IPS-20b (cell line): ENCODE measurements around the gene RNF186.
A peak's percentile ranks its signal among the peaks of the same experiment; 100 is the strongest.
"Not testable (repeated sequence)": the region's sequence is repeated elsewhere in the genome, so short reads cannot be mapped to it uniquely, and the experiment has no call there.

ENCODE experiments used
- H3K27ac ChIP-seq: one replicate; pipeline ENCODE4 v1.5.1; 2013; ENCODE audit warnings: low read length
- H3K27me3 ChIP-seq: 2 replicates; pipeline ENCODE4 v1.6.1; 2013; ENCODE audit warnings: mild to moderate bottlenecking, low read length, inconsistent platforms; ENCODE audit not compliant: insufficient read depth
- H3K36me3 ChIP-seq: 2 replicates; pipeline ENCODE4 v1.6.1; 2013; ENCODE audit warnings: low read depth, mild to moderate bottlenecking, inconsistent platforms, low read length, moderate library complexity; ENCODE audit not compliant: insufficient read depth
- H3K4me1 ChIP-seq: 2 replicates; pipeline ENCODE4 v1.6.1; 2013; ENCODE audit warnings: mild to moderate bottlenecking, control low read depth, inconsistent platforms, low read length, moderate library complexity; ENCODE audit not compliant: insufficient read depth
- H3K4me3 ChIP-seq: 2 replicates; pipeline ENCODE4 v1.5.1; 2013; ENCODE audit warnings: mild to moderate bottlenecking, low read length, inconsistent platforms
- H3K9ac ChIP-seq: 2 replicates; pipeline ENCODE4 v1.6.1; 2013; ENCODE audit warnings: low read depth, mild to moderate bottlenecking, inconsistent platforms, low read length, moderate library complexity
- H3K9me3 ChIP-seq: 2 replicates; pipeline ENCODE4 v1.6.1; 2013; ENCODE audit warnings: mild to moderate bottlenecking, low read depth, low read length, inconsistent platforms; ENCODE audit not compliant: insufficient read depth

The RNF186 gene

DNA sequence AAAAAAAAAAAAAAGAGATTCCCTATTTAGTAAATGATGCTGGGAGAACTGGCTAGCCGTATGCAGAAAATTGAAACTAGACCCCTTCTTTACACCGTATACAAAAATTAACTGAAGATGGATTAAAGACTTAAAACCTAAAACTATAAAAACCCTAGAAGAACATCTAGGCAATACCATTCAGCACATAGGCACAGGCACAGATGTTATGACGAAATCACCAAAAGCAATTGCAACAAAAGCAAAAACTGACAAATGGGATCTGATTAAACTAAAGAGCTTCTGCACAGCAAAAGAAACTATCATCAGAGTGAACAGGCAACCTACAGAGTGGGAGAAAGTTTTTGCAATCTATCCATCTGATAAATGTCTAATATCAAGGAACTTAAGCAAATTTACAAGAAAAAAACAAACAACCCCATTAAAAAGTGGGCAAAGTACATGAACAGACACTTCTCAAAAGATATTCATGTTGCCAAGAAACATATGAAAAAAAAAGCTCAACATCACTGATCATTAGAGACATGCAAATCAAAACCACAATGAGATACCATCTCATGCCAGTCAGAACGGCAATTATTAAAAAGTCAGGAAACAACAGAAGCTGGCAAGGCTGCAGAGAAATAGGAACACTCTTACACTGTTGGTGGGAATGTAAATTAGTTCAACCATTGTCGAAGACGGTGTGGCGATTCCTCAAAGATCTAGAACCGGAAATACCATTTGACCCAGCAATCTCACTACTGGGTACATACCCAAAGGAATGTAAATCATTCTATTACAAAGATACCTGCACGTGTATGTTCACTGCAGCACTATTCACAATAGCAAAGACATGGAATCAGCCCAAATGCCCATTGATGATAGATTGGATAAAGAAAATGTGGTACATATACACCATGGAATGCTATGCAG, 24.8 kb downstream of the RNF186 start:
- H3K9ac ChIP-seq, H3K9me3 ChIP-seq, H3K4me3 ChIP-seq, H3K27ac ChIP-seq, H3K36me3 ChIP-seq: not testable (repeated sequence)
- peaks cover 23% of the 10 kb centered on the region for H3K27me3 ChIP-seq
- H3K4me1 ChIP-seq, result peaks cover 16% of the 10 kb centered on the region

DNA sequence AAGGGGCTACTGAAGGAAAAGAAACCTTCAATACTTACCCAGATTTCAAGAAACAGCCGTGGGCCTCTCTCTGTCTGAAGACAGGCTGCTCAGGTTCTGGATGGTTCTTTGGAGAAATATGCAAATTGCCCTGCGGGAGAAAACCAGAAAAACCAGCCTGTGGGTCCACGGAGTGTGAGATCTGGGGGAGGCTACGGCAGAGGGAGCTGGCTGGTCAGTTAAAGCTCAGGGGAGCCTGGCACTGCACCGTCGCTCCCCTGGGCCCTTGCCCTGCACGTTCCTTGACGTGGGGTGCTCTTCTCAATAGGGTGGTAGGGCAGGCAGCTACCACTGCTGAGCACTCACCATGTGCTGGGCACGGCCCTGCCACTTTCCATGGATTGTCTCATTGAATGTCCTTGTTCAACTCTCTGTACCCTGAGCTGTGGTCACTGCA, 28.1 kb downstream of the RNF186 start:
- peak overlapping the region; percentile 41 for H3K4me3 ChIP-seq
- H3K27ac ChIP-seq, result no peak overlapping the region
- no peaks in the 10 kb centered on the region for H3K36me3 ChIP-seq
- peaks cover 43% of the 10 kb centered on the region for H3K27me3 ChIP-seq
- H3K4me1 ChIP-seq, result peaks cover 16% of the 10 kb centered on the region
- H3K9ac ChIP-seq, result no peak overlapping the region
- no peaks in the 10 kb centered on the region for H3K9me3 ChIP-seq

DNA sequence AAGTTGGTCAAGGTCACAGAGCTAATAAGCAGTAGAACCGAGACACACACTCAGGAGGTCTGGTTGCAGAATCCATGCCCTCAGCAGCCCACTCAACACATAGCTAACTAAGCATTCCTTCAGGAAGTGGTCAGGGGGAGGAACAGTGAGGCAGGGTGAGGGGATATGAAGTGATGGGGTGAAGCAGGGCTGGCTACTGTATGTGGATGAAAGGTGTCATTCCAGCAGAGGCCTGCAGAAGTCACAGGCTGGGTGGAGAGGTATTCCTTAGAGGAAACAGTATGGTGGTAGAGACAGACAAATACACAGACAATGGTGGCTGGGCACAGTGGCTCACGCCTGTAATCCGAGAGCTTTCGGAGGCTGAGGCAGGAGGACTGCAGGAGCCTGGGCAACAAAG, 29.4 kb downstream of the RNF186 start:
- no peak overlapping the region for H3K9ac ChIP-seq
- peaks cover 16% of the 10 kb centered on the region for H3K4me1 ChIP-seq
- H3K9me3 ChIP-seq, result no peaks in the 10 kb centered on the region
- peaks cover 56% of the 10 kb centered on the region for H3K27me3 ChIP-seq
- H3K36me3 ChIP-seq, result no peaks in the 10 kb centered on the region
- no peak overlapping the region for H3K27ac ChIP-seq
- H3K4me3 ChIP-seq, result no peak overlapping the region

GRCh38 chr1:19780267-19780877, 34.7 kb downstream of the RNF186 start:
- H3K27ac ChIP-seq, result no peak overlapping the region
- H3K4me3 ChIP-seq, result no peak overlapping the region
- H3K9me3 ChIP-seq, result no peaks in the 10 kb centered on the region
- no peaks in the 10 kb centered on the region for H3K36me3 ChIP-seq
- peaks cover 70% of the 10 kb centered on the region for H3K27me3 ChIP-seq
- H3K4me1 ChIP-seq, result no peaks in the 10 kb centered on the region
- no peak overlapping the region for H3K9ac ChIP-seq

DNA sequence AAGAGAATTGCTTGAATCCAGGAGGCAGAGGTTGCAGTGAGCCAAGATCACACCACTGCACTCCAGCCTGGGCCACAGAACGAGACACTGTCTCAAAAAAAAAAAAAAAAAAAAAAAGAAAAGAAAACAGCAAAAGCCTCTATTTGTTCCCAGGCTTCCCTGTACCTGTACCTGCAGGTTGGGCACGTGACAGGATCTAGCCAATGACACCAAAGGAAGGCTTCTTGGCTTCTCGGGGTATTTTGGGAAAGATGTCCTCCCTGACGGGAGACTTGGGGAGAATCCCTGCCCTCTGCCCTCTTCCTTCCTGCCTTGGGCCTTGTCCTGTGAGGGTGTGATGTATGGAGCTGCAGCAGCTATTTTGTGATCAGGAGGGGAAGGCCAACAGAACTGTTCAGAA, 38.1 kb downstream of the RNF186 start:
- Histone ChIP-seq H3K9ac (no peak overlapping the region), H3K4me3 (no peak overlapping the region), H3K9me3 (no peaks in the 10 kb centered on the region), H3K36me3 (no peaks in the 10 kb centered on the region), H3K27ac (no peak overlapping the region), H3K27me3 (peaks cover 48% of the 10 kb centered on the region), H3K4me1 (no peaks in the 10 kb centered on the region)

- Histone ChIP-seq H3K9ac (no peak overlapping the region), H3K4me1 (no peaks in the 10 kb centered on the region), H3K36me3 (no peaks in the 10 kb centered on the region), H3K4me3 (no peak overlapping the region), H3K9me3 (no peaks in the 10 kb centered on the region), H3K27me3 (peaks cover 42% of the 10 kb centered on the region), H3K27ac (no peak overlapping the region)
Measured at GRCh38 chr1:19776287-19776686, 38.8 kb downstream of the RNF186 start.

- Histone ChIP-seq H3K36me3 (no peaks in the 10 kb centered on the region), H3K4me3 (no peak overlapping the region), H3K27ac (no peak overlapping the region), H3K9me3 (no peaks in the 10 kb centered on the region), H3K9ac (no peak overlapping the region), H3K27me3 (peaks cover 37% of the 10 kb centered on the region), H3K4me1 (no peaks in the 10 kb centered on the region)
Measured at GRCh38 chr1:19775831-19776230, 39.3 kb downstream of the RNF186 start.

- no peaks in the 10 kb centered on the region for H3K4me1 ChIP-seq
- H3K27me3 ChIP-seq, result peaks cover 32% of the 10 kb centered on the region
- no peak overlapping the region for H3K9ac ChIP-seq
- H3K4me3 ChIP-seq, result no peak overlapping the region
- no peaks in the 10 kb centered on the region for H3K36me3 ChIP-seq
- no peaks in the 10 kb centered on the region for H3K9me3 ChIP-seq
- H3K27ac ChIP-seq, result no peak overlapping the region
Measured at GRCh38 chr1:19775317-19775716, 39.8 kb downstream of the RNF186 start.

DNA sequence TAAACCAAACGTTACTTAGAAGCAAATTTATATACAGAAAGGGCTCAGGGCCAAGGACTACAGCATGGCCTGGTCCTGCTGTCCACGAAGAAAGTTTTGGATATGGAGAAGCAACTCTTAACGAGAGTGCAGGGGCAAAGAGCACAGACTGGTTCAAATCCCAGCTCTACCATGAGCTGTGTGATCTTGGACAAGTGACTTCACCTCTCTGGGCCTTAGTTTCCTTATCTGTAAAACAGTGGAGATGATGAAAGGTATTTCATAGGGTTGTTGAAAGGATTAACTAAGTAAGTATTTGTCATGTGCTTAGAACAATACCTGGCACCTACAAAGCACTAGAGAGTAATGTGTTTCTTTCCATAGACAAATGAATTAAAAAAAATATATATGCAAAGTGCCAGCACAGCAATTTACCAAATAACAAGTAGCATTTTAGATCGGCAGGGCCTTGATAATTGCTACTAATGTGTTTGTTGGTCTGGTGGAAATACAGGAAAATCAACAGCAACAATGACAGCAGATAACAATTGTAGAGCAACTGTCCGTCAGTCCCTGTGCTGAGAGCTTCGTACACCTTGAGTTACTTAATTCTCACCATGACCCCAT, 40.8 kb downstream of the RNF186 start:
- H3K4me1 ChIP-seq, result peaks cover 3% of the 10 kb centered on the region; the same call in 1 of the 2 replicates
- peaks cover 22% of the 10 kb centered on the region for H3K27me3 ChIP-seq
- no peak overlapping the region for H3K27ac ChIP-seq
- H3K9ac ChIP-seq, result no peak overlapping the region
- no peak overlapping the region for H3K4me3 ChIP-seq
- no peaks in the 10 kb centered on the region for H3K36me3 ChIP-seq
- no peaks in the 10 kb centered on the region for H3K9me3 ChIP-seq

GRCh38 chr1:19773485-19773884, 41.6 kb downstream of the RNF186 start:
- Histone ChIP-seq H3K27me3 (peaks cover 14% of the 10 kb centered on the region), H3K36me3 (no peaks in the 10 kb centered on the region), H3K4me1 (peaks cover 7% of the 10 kb centered on the region; the same call in 1 of the 2 replicates), H3K9ac (no peak overlapping the region), H3K9me3 (no peaks in the 10 kb centered on the region), H3K4me3 (no peak overlapping the region), H3K27ac (no peak overlapping the region)

- no peak overlapping the region for H3K27ac ChIP-seq
- H3K36me3 ChIP-seq, result no peaks in the 10 kb centered on the region
- no peak overlapping the region for H3K4me3 ChIP-seq
- no peak overlapping the region for H3K9ac ChIP-seq
- H3K27me3 ChIP-seq, result peaks cover 2% of the 10 kb centered on the region; the same call in 1 of the 2 replicates
- H3K9me3 ChIP-seq, result no peaks in the 10 kb centered on the region
- peaks cover 7% of the 10 kb centered on the region; the same call in 1 of the 2 replicates for H3K4me1 ChIP-seq
Measured at GRCh38 chr1:19772053-19772452, 43.0 kb downstream of the RNF186 start.
